HG03460 (cell line): ENCODE results near the gene GNAO1.

Experiments
- ATAC-seq: cut with Tn5 transposase; IDR thresholded peaks from one replicate; pipeline ENCODE4 v1.9.1; 2021; ENCODE audit not compliant: unreplicated experiment

GNAO1 gene

GRCh38 chr16:56197192-56197992 is 6.1 kb downstream of the GNAO1 start:
- no peak for ATAC-seq

DNA sequence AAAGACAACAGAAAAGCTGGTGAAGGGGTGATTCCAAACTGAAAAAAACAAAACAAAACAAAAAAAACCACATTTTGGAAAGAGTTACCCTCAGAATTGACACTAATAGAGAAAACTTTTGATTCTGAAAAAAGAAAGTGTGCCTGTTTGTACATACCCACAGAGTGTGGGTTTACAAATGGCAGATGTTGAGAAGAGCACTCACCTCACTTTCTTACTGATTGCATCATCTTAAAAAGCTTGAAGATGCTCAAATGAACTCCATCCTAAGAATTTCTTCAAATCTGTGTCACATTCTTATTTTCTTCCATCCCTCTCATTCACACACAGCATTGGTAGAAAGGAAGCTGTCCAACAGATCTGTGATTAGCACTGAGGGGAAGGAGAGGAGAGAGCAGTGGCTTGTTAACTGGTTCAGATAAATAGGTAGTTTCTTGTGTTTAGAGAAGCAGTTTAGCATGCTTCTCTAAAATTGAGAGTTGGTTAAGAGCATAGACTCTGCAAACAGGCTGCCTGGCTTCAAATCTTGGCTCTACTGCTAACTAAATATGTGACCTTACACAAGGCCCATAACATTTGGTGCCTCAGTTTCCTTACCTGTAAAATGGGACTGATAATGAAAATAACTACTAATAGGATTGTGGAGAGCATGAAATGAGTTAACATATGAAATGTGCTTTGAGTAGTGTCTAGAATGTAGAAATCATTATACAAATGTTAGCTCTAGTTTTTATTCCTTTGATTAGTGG is 6.9 kb downstream of the GNAO1 start:
- ATAC-seq = no peak

- ATAC-seq = no peak
Observed at GRCh38 chr16:56198755-56199114, 7.4 kb downstream of the GNAO1 start.

DNA sequence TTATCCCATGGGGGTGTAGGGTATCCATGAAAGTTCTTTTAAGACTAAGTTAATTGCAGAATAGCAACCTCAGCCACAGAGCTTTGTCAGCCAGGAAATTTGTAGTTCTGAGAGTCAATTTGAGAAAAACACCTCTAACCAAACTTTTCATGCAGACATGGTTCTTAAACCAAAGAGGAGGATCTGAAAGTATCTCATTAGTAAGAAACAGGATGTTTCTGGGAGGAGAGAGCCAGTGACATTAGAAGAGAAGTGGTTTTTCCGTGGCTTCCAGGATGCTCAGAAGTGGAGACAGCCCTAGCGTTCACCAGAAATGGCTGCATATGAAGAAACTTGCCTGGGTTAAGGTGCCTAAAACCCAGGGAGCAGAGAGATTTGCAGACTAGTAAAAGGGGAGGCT is 7.9 kb downstream of the GNAO1 start:
- ATAC-seq = peak; percentile 53

DNA sequence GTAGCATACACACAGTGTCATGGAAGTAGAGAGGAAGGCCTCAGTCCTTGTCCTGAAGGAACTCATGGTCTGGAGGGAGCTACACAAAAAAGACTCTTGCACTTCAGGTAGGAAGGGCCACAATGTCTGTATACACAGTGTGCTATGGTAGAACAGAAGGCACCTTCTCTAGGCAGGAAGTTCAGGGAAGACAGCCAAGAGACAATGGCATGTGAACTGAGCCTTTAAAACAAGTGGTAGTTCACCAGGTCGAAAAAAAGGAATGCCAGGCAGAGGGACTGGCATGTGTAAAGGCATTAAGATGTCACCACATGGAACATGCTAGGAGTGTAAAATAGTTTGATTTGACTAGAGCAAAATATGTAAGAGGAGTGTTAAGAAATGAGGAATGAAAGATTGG is 9.7 kb downstream of the GNAO1 start:
- ATAC-seq = no peak

GRCh38 chr16:56202036-56202435 is 10.7 kb downstream of the GNAO1 start:
- ATAC-seq = no peak

- ATAC-seq = no peak
Observed at GRCh38 chr16:56203052-56203451, 11.8 kb downstream of the GNAO1 start.

GRCh38 chr16:56204816-56205215 is 13.5 kb downstream of the GNAO1 start:
- no peak for ATAC-seq

- no peak for ATAC-seq
Observed at GRCh38 chr16:56206951-56207350, 15.7 kb downstream of the GNAO1 start.

DNA sequence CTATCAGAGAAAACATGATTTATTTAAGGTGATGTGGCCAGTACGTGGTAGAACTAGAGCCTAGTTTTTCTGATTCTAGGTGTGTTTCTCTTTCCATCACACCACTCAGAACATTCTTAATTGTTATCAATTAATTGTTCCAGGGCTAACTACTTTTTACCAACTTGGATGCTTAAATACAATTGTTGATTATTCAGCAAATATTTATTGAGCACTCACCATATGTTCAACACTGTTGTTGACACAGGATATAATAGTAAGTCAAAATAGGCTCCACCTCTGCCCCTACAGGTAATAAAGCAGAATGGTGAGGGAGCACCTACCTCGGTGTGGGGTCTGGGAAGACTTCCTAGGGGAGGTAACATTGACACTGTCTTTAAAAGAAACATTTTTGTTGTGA is 16.1 kb downstream of the GNAO1 start:
- ATAC-seq = no peak

DNA sequence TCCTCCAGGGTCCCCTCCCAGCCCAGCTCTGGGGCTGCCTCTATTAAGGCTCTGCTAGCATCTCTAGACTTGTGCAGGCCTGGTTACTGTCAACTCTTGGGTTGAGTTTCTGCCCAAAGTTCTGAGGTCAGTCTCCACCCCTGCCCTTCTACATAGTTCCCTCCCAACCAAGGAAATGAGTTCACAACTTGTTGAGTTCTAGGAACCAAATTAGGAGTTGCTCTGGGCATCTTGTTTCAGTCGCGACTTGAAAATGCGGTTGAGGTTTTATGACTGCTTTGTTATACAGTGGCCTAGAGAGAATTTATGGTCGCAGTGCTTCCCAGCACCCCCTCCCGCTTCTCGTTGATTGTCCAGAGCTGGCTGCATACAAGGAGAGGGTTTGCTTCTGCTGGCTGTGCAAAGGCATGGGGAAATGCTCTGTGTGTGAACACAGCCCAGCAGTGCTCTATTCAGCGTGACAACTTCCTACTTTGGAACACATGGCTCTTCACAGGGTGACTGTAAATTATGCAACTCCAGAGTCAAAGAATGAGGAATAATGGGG is 20.2 kb downstream of the GNAO1 start:
- no peak for ATAC-seq

DNA sequence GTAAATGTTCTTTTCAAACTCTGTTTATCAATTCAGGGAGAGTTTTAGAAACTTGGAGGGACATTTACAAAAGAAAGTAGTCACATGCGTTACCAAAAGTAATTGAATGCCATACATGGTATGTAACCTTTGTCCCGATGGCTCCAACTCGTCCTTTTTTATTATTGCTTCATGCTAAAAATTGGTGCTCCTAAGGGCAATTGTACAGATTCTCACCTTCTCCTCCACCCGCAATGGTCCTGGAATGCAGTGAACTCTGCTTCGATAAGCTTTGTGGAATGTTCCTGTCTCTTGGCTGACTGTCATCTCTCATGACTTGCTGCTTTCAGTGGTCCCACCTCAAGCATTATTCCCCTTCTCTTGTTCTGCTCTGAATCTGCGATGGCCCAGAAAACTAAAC is 20.9 kb downstream of the GNAO1 start:
- ATAC-seq = no peak

DNA sequence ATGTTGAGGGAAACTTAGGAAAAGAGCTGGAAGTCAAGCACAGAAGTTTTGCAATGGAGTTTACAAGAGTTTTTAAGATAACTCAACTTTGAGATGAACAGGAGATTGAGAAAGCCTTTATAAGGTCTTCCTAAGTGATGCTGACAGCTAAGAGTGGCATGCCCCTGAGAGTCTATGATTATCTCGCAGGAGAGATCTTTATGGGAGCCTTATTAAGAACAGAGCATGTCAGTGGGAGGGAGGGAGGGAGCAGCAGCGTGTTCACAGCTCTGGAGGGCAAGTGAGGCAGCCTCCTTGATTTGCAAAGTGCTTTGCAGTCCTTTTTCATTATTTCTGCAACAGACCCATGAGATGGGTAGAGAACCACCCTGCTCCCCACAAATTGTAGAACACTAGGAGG is 30.7 kb downstream of the GNAO1 start:
- ATAC-seq = no peak

DNA sequence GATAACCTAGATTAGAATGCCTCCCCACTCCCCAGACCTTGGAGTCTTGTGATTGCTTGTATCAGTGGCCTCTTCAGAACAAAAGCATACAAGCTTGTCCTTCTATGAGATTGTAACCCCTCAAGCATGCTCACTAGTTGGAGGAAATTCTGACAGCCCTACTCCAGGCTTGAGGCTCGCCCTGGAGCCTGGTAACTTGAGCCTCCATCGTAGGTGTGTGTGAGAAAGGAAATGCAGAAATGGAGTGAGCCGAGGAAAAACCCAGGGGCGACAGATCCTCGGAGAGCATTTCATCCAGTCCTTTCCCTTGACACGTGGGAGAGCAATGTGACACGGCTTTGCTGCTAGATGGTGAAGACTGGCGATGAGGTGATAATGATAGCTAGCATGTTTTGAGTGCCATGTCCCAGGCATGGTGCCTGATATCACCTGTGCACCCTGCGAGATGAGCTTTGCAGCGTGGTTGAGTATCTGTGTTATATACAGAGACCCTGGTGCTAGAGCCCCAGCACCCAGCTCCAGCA is 31.2 kb downstream of the GNAO1 start:
- no peak for ATAC-seq

- no peak for ATAC-seq
Observed at GRCh38 chr16:56225017-56225742, 33.9 kb downstream of the GNAO1 start.

DNA sequence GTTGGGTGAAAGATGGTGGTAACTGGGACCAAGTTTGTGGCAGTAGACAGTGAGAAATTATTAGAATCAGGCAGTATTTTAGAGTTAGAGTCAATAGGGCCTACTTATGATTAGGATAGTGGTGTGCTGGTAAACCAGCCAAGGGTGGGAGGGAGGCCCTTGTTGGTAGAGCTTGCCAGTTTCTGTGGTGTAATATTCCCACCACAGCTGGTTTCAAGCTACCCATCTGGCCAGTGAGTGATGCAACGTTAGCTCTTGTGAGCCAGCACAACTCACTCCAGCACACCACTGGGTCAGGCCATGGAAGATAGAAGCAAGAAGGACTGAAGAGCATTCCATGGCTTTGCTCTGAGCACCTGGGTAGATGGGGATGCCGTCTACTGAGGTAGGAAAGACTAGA is 34.9 kb downstream of the GNAO1 start:
- ATAC-seq = no peak

DNA sequence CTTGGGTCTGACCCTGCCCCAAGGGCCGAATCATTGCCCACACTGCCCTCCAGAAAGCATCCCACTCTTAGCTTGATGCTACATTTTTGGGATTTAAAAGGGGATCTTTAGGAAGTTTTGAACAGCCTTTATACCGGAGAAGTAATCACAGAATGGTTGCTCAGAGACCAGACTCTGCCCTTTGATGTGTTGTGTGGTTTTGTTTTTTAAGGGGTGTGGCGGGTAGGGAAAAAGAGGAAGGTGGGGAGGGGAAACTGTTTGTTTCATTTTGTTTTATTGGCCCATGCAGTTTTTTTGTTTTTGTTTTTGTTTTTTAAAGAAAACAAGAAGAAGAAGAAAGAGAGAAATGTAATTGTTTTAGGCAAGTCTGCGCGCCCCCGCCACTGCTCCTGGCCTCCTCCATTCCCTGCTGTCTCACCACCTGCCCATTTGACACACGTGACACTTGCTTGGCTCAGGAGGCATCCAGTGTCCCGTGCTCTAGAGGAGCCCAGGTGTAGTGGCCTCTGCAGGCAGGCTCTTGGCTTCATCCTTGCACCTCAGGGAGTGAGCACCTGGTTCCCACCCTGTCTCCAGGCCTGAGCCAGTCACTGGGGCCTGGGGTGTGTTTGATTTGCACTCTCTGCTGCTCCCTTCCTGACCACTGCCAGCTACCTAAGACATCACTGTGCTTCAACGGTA is 35.7 kb downstream of the GNAO1 start:
- ATAC-seq = no peak

DNA sequence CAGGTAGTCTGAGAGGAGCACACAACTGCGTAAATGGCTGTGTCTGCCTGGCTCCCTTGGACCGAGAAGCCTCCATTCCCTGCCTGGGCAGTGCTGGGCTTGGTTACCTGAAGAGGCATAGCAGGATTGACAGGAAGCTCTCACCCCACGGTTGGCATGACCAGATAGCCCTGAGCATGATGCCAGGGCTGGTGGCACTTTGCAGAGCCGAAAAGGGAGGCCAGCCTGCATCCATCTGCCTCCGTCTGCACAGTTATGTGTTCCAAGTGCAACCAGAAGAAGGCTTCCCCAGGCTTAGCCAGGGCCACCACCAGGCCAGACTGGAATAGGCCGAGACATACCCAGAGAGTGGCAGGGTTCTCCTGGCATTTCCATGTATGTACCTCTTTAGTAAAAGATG is 36.6 kb downstream of the GNAO1 start:
- no peak for ATAC-seq

- ATAC-seq = no peak
Observed at GRCh38 chr16:56228476-56228875, 37.2 kb downstream of the GNAO1 start.

- no peak for ATAC-seq
Observed at GRCh38 chr16:56233795-56234566, 42.7 kb downstream of the GNAO1 start.
